ENCODE data around the gene ULK4.

GRCh38 chr3:41346698-41347270, 615.1 kb downstream of the ULK4 start:
- no peak for TF ChIP-seq SPI1 (IDR thresholded peaks at IDR 0.05; ENCODE audit: low read depth, low read length)
- no peak for TF ChIP-seq POLR2AphosphoS5 (IDR thresholded peaks at IDR 0.05; ENCODE audit: low read depth, low read length)

Data from GM12891 (cell line).